ENCODE data around the gene PKNOX1. TPM values are rescaled to one million over a fixed set of nuclear protein-coding genes. Genes with fewer than 3 reads are reported as not detected.
"Not testable (repeated sequence)": the region's sequence is repeated elsewhere in the genome, so short reads cannot be mapped to it uniquely, and the experiment has no call there.

PKNOX1 gene
- total RNA-seq, 1 donor from 2014 or later, result 11.2 TPM

DNA sequence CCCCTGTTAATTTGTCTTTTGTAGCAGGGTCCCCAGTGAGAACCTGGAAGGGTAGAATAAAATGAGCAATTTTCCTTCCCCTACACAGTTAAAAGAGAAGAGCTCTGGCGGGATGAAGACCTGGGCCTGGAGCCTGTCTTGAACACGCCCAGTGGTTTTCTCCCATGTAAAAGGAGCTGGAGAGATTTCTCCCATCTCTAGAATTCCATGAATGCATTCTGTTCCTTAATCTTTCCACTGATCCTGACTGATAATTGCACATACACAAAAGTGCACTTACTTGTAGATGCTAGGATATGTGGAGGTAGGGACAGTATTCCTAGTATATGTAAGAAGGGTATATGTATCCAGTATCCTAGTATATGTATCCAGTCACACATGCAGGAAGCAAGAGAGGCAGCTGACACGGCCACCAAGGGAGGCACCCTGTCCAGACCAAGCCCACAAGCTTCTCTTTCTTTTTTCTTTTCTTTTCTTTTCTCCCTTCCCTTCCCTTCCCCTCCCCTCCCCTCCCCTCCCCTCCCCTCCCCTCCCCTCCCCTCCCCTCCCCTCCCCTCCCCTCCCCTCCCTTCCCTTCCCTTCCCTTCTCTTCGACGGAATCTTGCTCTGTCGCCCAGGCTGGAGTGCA lies 11.9 kb upstream of the PKNOX1 start:
- Histone ChIP-seq H3K27me3 (no peaks in the 10 kb centered on the region), H3K9me3 (no peaks in the 10 kb centered on the region), H3K4me1 (no peaks in the 10 kb centered on the region), H3K27ac (no peak overlapping the region), H3K4me3 (no peak overlapping the region), H3K36me3 (no peaks in the 10 kb centered on the region)
- TF ChIP-seq, protein P1, sequence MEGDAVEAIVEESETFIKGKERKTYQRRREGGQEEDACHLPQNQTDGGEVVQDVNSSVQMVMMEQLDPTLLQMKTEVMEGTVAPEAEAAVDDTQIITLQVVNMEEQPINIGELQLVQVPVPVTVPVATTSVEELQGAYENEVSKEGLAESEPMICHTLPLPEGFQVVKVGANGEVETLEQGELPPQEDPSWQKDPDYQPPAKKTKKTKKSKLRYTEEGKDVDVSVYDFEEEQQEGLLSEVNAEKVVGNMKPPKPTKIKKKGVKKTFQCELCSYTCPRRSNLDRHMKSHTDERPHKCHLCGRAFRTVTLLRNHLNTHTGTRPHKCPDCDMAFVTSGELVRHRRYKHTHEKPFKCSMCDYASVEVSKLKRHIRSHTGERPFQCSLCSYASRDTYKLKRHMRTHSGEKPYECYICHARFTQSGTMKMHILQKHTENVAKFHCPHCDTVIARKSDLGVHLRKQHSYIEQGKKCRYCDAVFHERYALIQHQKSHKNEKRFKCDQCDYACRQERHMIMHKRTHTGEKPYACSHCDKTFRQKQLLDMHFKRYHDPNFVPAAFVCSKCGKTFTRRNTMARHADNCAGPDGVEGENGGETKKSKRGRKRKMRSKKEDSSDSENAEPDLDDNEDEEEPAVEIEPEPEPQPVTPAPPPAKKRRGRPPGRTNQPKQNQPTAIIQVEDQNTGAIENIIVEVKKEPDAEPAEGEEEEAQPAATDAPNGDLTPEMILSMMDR (IDR thresholded peaks at IDR 0.05), result no peak
- no peak for DNase-seq (ENCODE audit: low spot score in 2 of 2)
- intact Hi-C loops (cut with DNase I), result no loop called here

DNA sequence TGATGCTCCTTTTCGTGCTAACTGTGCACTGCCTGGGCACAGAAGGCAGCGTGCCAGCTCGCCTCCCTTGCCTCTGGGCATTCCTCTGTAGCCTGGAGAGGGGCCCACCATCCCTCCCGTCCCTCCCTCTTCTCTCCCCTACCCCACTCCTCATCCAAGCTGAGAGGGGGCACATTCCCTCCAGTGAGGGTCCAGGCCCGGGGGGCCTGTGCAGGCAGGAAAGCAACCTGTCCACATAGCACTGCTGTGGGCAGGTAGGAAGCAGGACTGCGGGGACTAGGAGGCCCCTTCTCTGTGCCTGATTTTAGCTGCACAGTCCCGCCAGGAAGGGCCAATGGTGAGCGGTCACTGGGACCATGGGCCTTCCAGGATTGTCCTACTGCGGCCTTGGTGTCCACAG lies 10.3 kb upstream of the PKNOX1 start:
- no peaks in the 10 kb centered on the region for H3K4me1 ChIP-seq
- no peaks in the 10 kb centered on the region for H3K27me3 ChIP-seq
- no peaks in the 10 kb centered on the region for H3K9me3 ChIP-seq
- no peak overlapping the region for H3K4me3 ChIP-seq
- intact Hi-C loops (cut with DNase I), result no loop called here
- no peak overlapping the region for H3K27ac ChIP-seq
- DNase-seq (ENCODE audit: low spot score in 2 of 2), result no peak
- TF ChIP-seq, protein P1 (IDR thresholded peaks at IDR 0.05), result no peak
- no peaks in the 10 kb centered on the region for H3K36me3 ChIP-seq

- H3K27me3 ChIP-seq, result no peaks in the 10 kb centered on the region
- TF ChIP-seq, protein P1 (IDR thresholded peaks at IDR 0.05), result no peak
- H3K36me3 ChIP-seq, result no peaks in the 10 kb centered on the region
- intact Hi-C loops (cut with DNase I), result no loop called here
- no peak overlapping the region for H3K4me3 ChIP-seq
- DNase-seq (ENCODE audit: low spot score in 2 of 2), result no peak
- no peak overlapping the region for H3K27ac ChIP-seq
- no peaks in the 10 kb centered on the region for H3K4me1 ChIP-seq
- H3K9me3 ChIP-seq, result no peaks in the 10 kb centered on the region
These were observed 9.7 kb upstream of the PKNOX1 start for GRCh38 chr21:42964546-42965210.

DNA sequence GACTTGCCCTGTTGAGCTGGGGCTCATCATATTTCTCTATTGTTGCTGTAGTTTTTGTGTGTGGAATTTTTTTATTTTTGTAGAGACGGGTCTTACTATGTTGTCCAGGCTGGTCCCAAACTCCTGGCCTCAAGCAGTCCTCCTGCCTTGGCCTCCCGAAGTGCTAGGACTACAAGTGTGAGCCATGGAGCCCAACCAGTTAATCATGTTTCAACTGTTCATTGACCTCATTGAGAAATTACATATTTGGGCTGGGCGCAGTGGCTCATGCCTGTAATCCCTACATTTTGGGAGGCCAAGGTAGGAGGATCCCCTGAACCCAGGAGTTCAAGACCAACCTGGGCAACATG lies 9.2 kb upstream of the PKNOX1 start:
- intact Hi-C loops (cut with DNase I), result no loop called here
- TF ChIP-seq, protein P1 (IDR thresholded peaks at IDR 0.05), result no peak
- Histone ChIP-seq H3K9me3 (no peaks in the 10 kb centered on the region), H3K27ac (no peak overlapping the region), H3K36me3 (no peaks in the 10 kb centered on the region), H3K4me1 (no peaks in the 10 kb centered on the region), H3K27me3 (no peaks in the 10 kb centered on the region), H3K4me3 (no peak overlapping the region)
- no peak for DNase-seq (ENCODE audit: low spot score in 2 of 2)

DNA sequence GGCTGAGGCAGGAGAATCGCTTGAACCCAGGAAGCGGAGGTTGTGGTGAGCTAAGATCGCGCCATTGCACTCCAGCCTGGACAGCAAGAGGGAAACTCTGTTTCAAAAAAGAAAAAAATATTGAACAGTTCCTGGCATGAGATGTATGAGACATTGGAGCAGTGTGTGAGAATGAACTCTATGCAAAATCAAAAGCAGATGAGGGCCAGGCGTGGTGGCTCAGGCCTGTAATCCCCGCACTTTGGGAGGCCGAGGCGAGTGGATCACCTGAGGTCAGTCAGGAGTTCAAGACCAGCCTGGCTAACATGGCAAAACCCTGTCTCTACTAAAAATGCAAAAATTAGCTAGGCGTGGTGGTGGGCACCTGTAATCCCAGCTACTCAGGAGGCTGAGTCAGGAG lies 6.7 kb upstream of the PKNOX1 start:
- H3K9me3 ChIP-seq; H3K27me3 ChIP-seq; H3K4me1 ChIP-seq; DNase-seq (ENCODE audit: low spot score in 2 of 2); intact Hi-C loops (cut with DNase I); H3K4me3 ChIP-seq; H3K36me3 ChIP-seq; H3K27ac ChIP-seq: not testable (repeated sequence)

- TF ChIP-seq, protein P1 (IDR thresholded peaks at IDR 0.05), result no peak
- no peak overlapping the region for H3K4me3 ChIP-seq
- no peak overlapping the region for H3K27ac ChIP-seq
- no peaks in the 10 kb centered on the region for H3K36me3 ChIP-seq
- H3K9me3 ChIP-seq, result no peaks in the 10 kb centered on the region
- no peak for DNase-seq (ENCODE audit: low spot score in 2 of 2)
- no peaks in the 10 kb centered on the region for H3K27me3 ChIP-seq
- no peaks in the 10 kb centered on the region for H3K4me1 ChIP-seq
- intact Hi-C loops (cut with DNase I), result no loop called here
These were observed 5.2 kb upstream of the PKNOX1 start for GRCh38 chr21:42969193-42969600.

Measured in ascending aorta (tissue), 2 donors.